Endodermal cell (in vitro differentiated cells): ENCODE results near the gene PLCB3. TPM values are rescaled to one million over a fixed set of nuclear protein-coding genes. Genes with fewer than 3 reads are reported as not detected.
A peak's percentile ranks its signal among the peaks of the same experiment; 100 is the strongest.

Experiments
- DNase-seq: peaks from one replicate; pipeline ENCODE4 v3.0.0-alpha.2; 2017
- H3K27ac ChIP-seq: 2 replicates; pipeline ENCODE4 v1.5.1; 2013; ENCODE audit warnings: mild to moderate bottlenecking, low read depth, low read length, moderate library complexity
- H3K27me3 ChIP-seq: 2 replicates; pipeline ENCODE4 v1.6.1; 2013; ENCODE audit warnings: mild to moderate bottlenecking, low read length, moderate library complexity; ENCODE audit not compliant: insufficient read depth, control insufficient read depth, poor library complexity, severe bottlenecking
- H3K36me3 ChIP-seq: 2 replicates; pipeline ENCODE4 v1.7.0; 2013; ENCODE audit warnings: mild to moderate bottlenecking, low read length, moderate library complexity; ENCODE audit not compliant: control insufficient read depth, insufficient read depth
- H3K4me1 ChIP-seq: one replicate; pipeline ENCODE4 v1.7.0; 2013; ENCODE audit warnings: low read length; ENCODE audit not compliant: control insufficient read depth, insufficient read depth
- H3K4me3 ChIP-seq: 2 replicates; pipeline ENCODE4 v1.5.1; 2013; ENCODE audit warnings: mild to moderate bottlenecking, low read length, moderate library complexity
- H3K9ac ChIP-seq: 2 replicates; pipeline ENCODE4 v1.6.1; 2013; ENCODE audit warnings: mild to moderate bottlenecking, low read length, moderate library complexity; ENCODE audit not compliant: poor library complexity, severe bottlenecking; ENCODE audit errors: extremely low read depth
- H3K9me3 ChIP-seq: 2 replicates; pipeline ENCODE4 v1.6.1; 2013; ENCODE audit warnings: mild to moderate bottlenecking, low read length, moderate library complexity; ENCODE audit not compliant: control insufficient read depth
- H3K27ac Mint-ChIP-seq: 2 replicates; pipeline ENCODE4 v1.8.0; 2020; ENCODE audit warnings: mixed read lengths
- H3K27me3 Mint-ChIP-seq: 2 replicates; pipeline ENCODE4 v1.8.0; 2021; ENCODE audit warnings: mild to moderate bottlenecking, mixed read lengths; ENCODE audit not compliant: insufficient read depth
- H3K36me3 Mint-ChIP-seq: 2 replicates; pipeline ENCODE4 v1.8.0; 2020; ENCODE audit warnings: low read depth, mixed read lengths
- H3K4me1 Mint-ChIP-seq: 2 replicates; pipeline ENCODE4 v1.8.0; 2020; ENCODE audit warnings: mixed read lengths
- H3K4me3 Mint-ChIP-seq: 2 replicates; pipeline ENCODE4 v1.8.0; 2020; ENCODE audit warnings: mild to moderate bottlenecking, moderate library complexity, mixed read lengths
- H3K9me3 Mint-ChIP-seq: 2 replicates; pipeline ENCODE4 v1.8.0; 2020; ENCODE audit warnings: mild to moderate bottlenecking, mixed read lengths
- CTCF ChIP-seq: fragments of 200-600 bp; sonication (generic); conservative IDR thresholded peaks from 2 replicates; pipeline ENCODE4 v1.5.0; 2021; ENCODE audit warnings: antibody characterized with exemption, mild to moderate bottlenecking
- WGBS, 2 experiments: methylation state at CpG; one replicate each; pipeline versions ENCODE4 v1.1.5 to v1.1.7; 2013; ENCODE audit warnings: missing lambda C conversion rate in 2 of 2, mixed read lengths in 1 of 2; ENCODE audit not compliant: insufficient coverage in 1 of 2, insufficient read length in 1 of 2; 5-methylcytosine and 5-hydroxymethylcytosine counted together
- total RNA-seq, 2 donors: library from RNA; stranded (reverse); fragmentation: NEBNext Ultra II Directional in 1 of 2; extraction: Animal tissue kit (Norgen Biotek cat#: 25700) in 1 of 2; gene quantifications; 2 replicates in 1 of 2; 3 replicates in 1 of 2; pipeline ENCODE4 v1.2.1, GENCODE V29; 2021

Gene PLCB3
- total RNA-seq, 2 donors from 2014 or later = 75.0 to 83.2 TPM

- TF ChIP-seq CTCF = no peak
- H3K27me3 Mint-ChIP-seq = no peaks in the 10 kb centered on the region
- DNase-seq = no peak
- Histone ChIP-seq H3K4me3 (no peak overlapping the region), H3K27ac (no peak overlapping the region), H3K9me3 (no peaks in the 10 kb centered on the region), H3K27me3 (no peaks in the 10 kb centered on the region), H3K4me1 (no peaks in the 10 kb centered on the region), H3K36me3 (peaks cover 16% of the 10 kb centered on the region), H3K9ac (no peak overlapping the region)
- no peak overlapping the region for H3K27ac Mint-ChIP-seq
- peaks cover 24% of the 10 kb centered on the region for H3K36me3 Mint-ChIP-seq
- no peak overlapping the region for H3K4me3 Mint-ChIP-seq
- WGBS, 2 experiments = 95% methylated on average over 13 to 22 of the region's 22 CpGs
- peaks cover 4% of the 10 kb centered on the region for H3K4me1 Mint-ChIP-seq
- no peaks in the 10 kb centered on the region for H3K9me3 Mint-ChIP-seq
Observed at GRCh38 chr11:64281957-64282770, 30.8 kb downstream of the PLCB3 start.

- H3K27ac ChIP-seq = no peak overlapping the region
- 94 to 97% methylated on average over 3 of the region's 3 CpGs for WGBS, 2 experiments
- TF ChIP-seq CTCF = no peak
- no peak overlapping the region for H3K9ac ChIP-seq
- H3K27ac Mint-ChIP-seq = no peak overlapping the region
- peaks cover 4% of the 10 kb centered on the region for H3K4me1 Mint-ChIP-seq
- H3K9me3 Mint-ChIP-seq = no peaks in the 10 kb centered on the region
- H3K4me1 ChIP-seq = no peaks in the 10 kb centered on the region
- peak overlapping the region; percentile 69 for H3K4me3 Mint-ChIP-seq
- H3K27me3 ChIP-seq = no peaks in the 10 kb centered on the region
- H3K27me3 Mint-ChIP-seq = no peaks in the 10 kb centered on the region
- peaks cover 22% of the 10 kb centered on the region for H3K36me3 Mint-ChIP-seq
- peaks cover 13% of the 10 kb centered on the region for H3K36me3 ChIP-seq
- no peak overlapping the region for H3K4me3 ChIP-seq
- DNase-seq = no peak
- no peaks in the 10 kb centered on the region for H3K9me3 ChIP-seq
Observed at GRCh38 chr11:64283092-64283491, 31.8 kb downstream of the PLCB3 start.

GRCh38 chr11:64284048-64284961 is 33.0 kb downstream of the PLCB3 start, which contains the start of gene BAD:
TSS of gene BAD (minus strand) at chr11:64284665. CDS start at chr11:64284368, 297 bp downstream.
- peak within 1 kb of the TSS; percentile 69 for H3K4me3 Mint-ChIP-seq
- Histone ChIP-seq H3K36me3 (peaks cover 10% of the 10 kb centered on the region), H3K9ac (peak within 1 kb of the TSS; percentile 77), H3K27ac (peak within 1 kb of the TSS; percentile 9), H3K9me3 (no peaks in the 10 kb centered on the region), H3K4me1 (no peaks in the 10 kb centered on the region), H3K27me3 (peaks cover under 1% of the 10 kb centered on the region), H3K4me3 (peak within 1 kb of the TSS; percentile 84)
- peak; percentile 99 for DNase-seq
- 10 to 14% methylated on average over 21 to 44 of the region's 44 CpGs for WGBS, 2 experiments
- no peaks in the 10 kb centered on the region for H3K9me3 Mint-ChIP-seq
- H3K4me1 Mint-ChIP-seq = peaks cover 4% of the 10 kb centered on the region
- H3K36me3 Mint-ChIP-seq = peaks cover 18% of the 10 kb centered on the region
- no peak for TF ChIP-seq CTCF
- peaks cover 8% of the 10 kb centered on the region for H3K27me3 Mint-ChIP-seq
- peak within 1 kb of the TSS; percentile 87 for H3K27ac Mint-ChIP-seq
